Measurements from ENCODE around the gene MSMP. TPM values are rescaled to one million over a fixed set of nuclear protein-coding genes. Genes with fewer than 3 reads are reported as not detected.

MSMP gene
- total and polyA plus RNA-seq, 10 of the 15 experiments (the other 5 are each of a cell fraction or from before 2014, with no cell fraction given), result 0.33 to 2.4 (median 0.86) TPM; not detected in 4

DNA sequence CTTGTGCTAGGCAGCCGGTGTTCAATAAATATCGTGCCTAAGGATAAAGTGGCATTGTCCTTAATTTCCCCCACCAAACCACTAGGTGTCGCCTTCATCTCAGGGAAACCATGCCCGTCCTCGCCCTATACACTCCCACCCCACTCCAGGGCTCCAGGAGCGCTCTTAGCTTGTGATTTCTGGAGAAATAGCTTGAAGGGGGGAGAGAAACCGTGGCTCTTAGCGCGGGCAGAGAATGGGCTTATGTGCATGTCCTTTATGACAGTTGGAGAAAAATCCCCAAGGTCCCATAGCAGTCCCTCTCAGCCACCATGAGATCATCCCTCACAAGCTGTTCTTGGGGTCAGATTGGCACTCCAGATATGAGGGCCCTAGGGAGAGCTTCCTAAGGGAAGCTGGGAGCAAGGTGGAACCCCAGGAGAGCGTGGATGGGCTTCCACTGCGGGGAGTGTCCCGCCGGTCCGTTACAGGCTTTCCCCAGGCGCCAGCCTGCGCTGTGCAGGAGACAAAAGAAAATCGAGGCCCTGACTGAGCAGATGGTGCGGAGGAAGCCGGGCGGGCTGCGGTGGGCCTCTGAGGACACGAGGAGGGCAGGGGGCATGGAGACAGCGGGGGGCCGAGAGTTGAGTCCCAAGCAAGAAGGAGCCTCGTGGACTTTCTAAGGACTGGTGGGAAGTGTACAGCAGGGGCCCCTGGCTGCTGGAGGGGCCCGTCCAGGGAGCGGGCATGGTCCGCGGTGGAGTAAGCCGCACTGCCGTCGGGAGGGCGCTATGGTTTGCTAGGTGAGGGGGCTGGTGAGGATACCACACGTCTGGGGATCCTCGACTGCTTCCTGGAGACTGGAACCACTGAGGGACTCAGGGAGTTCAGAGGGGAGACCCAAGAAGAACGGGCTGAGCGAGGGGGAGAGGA is 36.6 kb upstream of the MSMP start (continued):
- TF ChIP-seq, protein P1, sequence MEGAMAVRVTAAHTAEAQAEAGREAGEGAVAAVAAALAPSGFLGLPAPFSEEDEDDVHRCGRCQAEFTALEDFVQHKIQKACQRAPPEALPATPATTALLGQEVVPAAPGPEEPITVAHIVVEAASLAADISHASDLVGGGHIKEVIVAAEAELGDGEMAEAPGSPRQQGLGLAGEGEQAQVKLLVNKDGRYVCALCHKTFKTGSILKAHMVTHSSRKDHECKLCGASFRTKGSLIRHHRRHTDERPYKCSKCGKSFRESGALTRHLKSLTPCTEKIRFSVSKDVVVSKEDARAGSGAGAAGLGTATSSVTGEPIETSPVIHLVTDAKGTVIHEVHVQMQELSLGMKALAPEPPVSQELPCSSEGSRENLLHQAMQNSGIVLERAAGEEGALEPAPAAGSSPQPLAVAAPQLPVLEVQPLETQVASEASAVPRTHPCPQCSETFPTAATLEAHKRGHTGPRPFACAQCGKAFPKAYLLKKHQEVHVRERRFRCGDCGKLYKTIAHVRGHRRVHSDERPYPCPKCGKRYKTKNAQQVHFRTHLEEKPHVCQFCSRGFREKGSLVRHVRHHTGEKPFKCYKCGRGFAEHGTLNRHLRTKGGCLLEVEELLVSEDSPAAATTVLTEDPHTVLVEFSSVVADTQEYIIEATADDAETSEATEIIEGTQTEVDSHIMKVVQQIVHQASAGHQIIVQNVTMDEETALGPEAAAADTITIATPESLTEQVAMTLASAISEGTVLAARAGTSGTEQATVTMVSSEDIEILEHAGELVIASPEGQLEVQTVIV (IDR thresholded peaks at IDR 0.05; ENCODE audit: borderline replicate concordance, partially characterized antibody), result no peak
- TF ChIP-seq IRF3 (IDR thresholded peaks at IDR 0.05), result no peak
- TF ChIP-seq CBX5 (IDR thresholded peaks at IDR 0.05; ENCODE audit: low read depth), result no peak
- no peak for TF ChIP-seq MEF2A (IDR thresholded peaks at IDR 0.05; ENCODE audit: insufficient read depth, low read depth, low read length)
- TF ChIP-seq RELB (IDR thresholded peaks at IDR 0.05; ENCODE audit: low read depth), result no peak
- TF ChIP-seq EGR1 (IDR thresholded peaks at IDR 0.05; ENCODE audit: borderline replicate concordance in 1 of 2, low read depth in 2 of 2, low read length in 2 of 2), result no peak
- TF ChIP-seq IRF5 (IDR thresholded peaks at IDR 0.05; ENCODE audit: borderline replicate concordance), result no peak
- TF ChIP-seq EED (IDR thresholded peaks at IDR 0.05; ENCODE audit: low read depth), result peak; percentile 19; the same call in 1 of the 2 replicates
- TF ChIP-seq ZSCAN29 (IDR thresholded peaks at IDR 0.05), result no peak
- TF ChIP-seq POLR2AphosphoS5 (IDR thresholded peaks at IDR 0.05; ENCODE audit: low read length), result no peak
- TF ChIP-seq MYC (IDR thresholded peaks at IDR 0.05; ENCODE audit: insufficient read depth, insufficient read length, insufficient replicate concordance, low read length, severe bottlenecking), result no peak
- no peak for TF ChIP-seq FOXK2 (IDR thresholded peaks at IDR 0.05)
- no peak for TF ChIP-seq ZBTB4 (CRISPR knock-in tag; IDR thresholded peaks at IDR 0.05)
- no peak for TF ChIP-seq ZBED1 (IDR thresholded peaks at IDR 0.05; ENCODE audit: borderline replicate concordance)
- TF ChIP-seq ZNF622 (IDR thresholded peaks at IDR 0.05), result no peak
- TF ChIP-seq SUPT20H (IDR thresholded peaks at IDR 0.05; ENCODE audit: borderline replicate concordance, control insufficient read depth, low read depth, low read length), result no peak
- no peak for TF ChIP-seq IKZF1 (conservative IDR thresholded peaks at IDR 0.05)
- TF ChIP-seq SIX5 (IDR thresholded peaks at IDR 0.05; ENCODE audit: low read depth, low read length, severe bottlenecking), result no peak
- TF ChIP-seq SMC3 (IDR thresholded peaks at IDR 0.05; ENCODE audit: borderline replicate concordance, low read length), result peak; percentile 65

Measured in GM12878 (cell line).